Dedifferentiated amniotic fluid mesenchymal stem cell (primary cell): Measurements from ENCODE around the gene SLC25A21.
A peak's percentile ranks its signal among the peaks of the same experiment; 100 is the strongest.

Source experiments
- DNase-seq: peaks from one replicate; pipeline ENCODE4 v3.0.0-alpha.2; 2016; ENCODE audit errors: extremely low spot score

Gene SLC25A21

DNA sequence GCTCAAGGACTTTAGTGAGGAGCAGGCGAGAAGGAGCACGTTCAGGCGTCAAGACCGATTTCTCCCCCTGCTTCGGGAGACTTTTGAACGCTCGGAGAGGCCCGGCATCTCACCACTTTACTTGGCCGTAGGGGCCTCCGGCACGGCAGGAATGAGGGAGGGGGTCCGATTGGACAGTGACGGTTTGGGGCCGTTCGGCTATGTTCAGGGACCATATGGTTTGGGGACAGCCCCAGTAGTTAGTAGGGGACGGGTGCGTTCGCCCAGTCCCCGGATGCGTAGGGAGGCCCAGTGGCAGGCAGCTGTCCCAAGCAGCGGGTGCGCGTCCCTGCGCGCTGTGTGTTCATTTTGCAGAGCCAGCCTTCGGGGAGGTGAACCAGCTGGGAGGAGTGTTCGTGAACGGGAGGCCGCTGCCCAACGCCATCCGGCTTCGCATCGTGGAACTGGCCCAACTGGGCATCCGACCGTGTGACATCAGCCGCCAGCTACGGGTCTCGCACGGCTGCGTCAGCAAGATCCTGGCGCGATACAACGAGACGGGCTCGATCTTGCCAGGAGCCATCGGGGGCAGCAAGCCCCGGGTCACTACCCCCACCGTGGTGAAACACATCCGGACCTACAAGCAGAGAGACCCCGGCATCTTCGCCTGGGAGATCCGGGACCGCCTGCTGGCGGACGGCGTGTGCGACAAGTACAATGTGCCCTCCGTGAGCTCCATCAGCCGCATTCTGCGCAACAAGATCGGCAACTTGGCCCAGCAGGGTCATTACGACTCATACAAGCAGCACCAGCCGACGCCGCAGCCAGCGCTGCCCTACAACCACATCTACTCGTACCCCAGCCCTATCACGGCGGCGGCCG lies 509.6 kb downstream of the SLC25A21 start:
- no peak for DNase-seq

DNA sequence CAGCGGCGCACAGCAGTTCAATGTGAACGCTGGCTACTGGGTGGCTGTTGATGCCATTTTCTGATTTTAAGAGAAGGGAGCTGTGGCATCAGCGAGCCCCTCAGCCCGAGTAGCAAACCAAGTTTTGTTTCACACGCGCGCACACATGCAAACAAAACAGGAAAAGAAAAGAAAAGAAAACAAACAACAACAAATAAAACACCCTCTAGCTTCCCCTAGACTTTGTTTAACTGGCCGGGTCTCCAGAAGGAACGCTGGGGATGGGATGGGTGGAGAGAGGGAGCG lies 510.2 kb downstream of the SLC25A21 start:
- no peak for DNase-seq

DNA sequence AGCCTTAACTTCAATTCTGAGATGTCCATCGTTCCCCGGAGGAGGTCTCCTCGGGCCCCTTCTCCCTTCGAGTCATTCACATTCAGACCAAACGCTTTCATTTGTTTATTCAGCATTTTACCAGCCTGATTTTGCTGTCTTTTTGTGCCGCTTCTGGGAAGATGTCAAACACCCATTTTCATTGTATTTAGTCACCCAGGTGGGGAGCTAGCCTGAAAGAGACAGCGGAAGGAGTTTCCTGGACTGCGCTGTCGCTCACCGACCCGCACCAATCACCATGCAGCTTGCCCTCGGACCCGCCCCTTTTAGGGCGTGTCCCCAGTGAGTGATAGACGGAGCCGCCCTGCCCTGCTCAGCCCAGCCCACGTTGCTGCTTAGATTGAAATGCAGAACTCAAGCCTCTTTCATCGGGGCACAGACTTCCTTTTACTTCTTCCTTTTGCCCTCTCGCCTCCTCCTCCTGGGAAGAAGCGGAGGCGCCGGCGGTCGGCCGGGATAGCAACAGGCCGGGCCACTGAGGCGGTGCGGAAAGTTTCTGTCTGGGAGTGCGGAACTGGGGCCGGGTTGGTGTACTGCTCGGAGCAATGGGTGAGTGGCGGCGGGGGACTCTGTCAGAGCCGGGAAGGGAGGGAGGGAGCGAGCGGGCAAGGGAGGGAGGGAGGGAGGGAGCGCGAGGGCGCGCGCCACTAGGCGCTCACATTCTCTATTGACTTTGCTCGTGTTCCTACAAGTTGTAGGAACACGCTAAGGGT lies 510.7 kb downstream of the SLC25A21 start, which contains the start of gene PAX9:
TSS of gene PAX9 (plus strand) at position 355 of the 752 bp plus-strand sequence. CDS start at position 585, 230 bp downstream.
- DNase-seq, result peak; percentile 96

DNA sequence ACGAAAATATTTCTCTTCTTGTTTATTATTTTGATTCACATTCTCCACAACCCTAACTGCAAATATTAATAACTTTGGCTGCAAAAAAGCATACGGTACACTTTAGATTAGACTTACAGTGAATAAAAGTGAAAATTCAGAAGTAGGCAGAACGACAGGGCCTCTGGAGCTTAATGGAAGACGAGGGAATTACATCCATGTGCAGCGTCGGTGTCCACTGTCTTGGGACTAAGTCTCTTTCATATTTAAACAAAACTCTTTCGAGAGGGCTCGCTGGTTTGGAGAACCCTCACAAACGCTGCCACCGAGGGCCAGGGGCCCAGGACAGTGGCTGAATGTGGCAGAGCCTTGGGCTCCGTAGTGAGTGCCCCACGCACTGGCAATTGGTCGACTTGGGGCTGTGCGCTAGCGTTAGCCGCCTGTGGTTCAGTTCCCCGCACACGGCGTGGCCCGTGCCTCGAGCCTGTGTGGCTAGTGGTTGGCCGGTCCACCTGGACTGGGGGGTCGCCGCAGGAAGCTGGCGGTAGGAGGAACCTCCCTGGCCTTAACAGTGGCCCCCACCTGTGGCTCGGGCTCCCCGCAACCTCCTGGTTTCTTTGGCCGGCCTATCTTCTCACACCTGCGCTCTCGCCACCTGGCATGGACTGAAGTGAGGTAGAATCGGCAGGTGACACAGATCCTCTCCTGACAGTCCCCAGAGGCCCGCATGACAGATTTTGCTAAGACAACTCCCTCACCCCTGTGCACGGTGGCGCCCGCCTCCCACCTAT lies 511.5 kb downstream of the SLC25A21 start:
- no peak for DNase-seq

DNA sequence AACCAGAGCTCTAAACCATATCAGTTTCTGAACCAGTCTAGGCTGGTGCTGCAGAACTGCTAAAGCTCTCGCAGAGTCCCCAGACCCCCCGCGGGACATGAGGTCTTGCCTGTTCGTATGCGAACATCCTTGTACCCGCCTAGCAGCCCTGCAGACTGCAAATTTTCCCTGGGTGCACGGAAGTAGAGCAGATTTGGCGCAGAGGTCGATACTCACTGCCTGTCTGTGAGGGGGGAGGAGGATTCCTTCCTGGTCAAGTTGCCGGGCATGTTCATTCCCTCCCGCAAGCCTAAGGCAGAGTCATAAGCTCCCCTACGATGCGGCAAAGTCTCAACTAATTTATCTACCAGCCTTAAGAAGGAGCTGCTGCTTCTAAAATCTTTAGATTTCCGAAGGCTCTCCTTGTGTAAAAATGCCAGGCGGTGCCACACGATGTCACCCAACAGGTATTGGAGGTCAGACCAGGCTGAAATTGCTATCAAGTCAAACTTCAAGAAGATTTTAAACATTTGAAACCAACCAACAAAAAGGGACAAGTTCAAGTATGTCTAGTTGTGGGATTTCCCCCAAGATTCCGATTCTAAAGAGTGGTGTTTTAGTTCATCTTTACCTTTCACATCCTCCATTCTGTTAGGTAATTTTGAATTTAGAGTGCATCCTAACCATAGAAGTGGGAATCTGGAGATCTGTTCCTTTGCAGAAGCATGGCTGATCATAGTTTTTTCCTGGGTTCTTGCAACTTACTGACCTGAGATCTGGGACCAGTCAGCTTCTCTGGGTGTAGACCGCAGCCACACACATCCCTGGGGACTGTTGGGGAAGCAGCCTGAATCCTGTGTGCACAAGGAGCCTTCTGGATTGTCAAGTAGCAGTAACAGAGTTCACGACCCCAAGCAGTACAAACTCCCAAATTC lies 512.3 kb downstream of the SLC25A21 start:
- no peak for DNase-seq

DNA sequence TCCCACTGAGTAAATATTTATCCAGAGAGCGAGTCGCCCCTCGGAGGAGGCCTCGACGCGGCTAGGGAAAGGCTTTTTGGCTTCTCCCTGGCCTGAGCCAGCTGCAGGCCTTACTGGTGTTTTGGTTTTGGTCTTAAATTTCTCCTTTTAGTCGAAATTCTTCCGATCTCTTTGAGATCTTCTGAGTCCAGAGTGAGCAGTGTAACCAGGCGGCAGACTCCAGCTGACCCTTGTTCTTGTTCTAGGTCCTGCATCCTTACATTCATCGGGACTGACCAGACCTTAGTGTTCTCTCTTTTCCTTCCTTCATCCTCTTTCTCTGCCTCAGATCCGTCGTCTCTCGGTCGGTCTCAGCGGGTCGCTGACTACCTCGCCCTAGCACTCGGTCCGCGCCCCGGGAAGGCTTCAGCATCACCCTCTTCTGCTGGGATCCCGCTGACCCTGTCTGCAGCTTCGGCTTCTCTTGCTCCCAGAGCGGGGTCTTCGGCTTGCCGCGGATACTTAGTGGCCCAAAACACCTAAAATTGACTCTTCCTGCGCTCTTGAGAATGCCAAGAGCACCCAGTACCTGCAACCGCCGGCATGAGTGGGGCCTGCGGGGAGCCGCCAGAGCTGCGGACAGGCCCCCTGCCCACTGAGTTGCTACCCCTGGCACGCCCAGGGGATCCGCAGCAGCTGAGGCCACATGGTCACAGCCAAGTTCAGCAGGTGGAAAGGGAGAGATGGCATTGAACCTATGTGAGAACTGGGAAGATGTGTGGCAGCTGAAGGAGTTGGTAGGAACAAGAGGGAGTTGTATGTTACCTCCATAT lies 513.2 kb downstream of the SLC25A21 start:
- no peak for DNase-seq

DNA sequence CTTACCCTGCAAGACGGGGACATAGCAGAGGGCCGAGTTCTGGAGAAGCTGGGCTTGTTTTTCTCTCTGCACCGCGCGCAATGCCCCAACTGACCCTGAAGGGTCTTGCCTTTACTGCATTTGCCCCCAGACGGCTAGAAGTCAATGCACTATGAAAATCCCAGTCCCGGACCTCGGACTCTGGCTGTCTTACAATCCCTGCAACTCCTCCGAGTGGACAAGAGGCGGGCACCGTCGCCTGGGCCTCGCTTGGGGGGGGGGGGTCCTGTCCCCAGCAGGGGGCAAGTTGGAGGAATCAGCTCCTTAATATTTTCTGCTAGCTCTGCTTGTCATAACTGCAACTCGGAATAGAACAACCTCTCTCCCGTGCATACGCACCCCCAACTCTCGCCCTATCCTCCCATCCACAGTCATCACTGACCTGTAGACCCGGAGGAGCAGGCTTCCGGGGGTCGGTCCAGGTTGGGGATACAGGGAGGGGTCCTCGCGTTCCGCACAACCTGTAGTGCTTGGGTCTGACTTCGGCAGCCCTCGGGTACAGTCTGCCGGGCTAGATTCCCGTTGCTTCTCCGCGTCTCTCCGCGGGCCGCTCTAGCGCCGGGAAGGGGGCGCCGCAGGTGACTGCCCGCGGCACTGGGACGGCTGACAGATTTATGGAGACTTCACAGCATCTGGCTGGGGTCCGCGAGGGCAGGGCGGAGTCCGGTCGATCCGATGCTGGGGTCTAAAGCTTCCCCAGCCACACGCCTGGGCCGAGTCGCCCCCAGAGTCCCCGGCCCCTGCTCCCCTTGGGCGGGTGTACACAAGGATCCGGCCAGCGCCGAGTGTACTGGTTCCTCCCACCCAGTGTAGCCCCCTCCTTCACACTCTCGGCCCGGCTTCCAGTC lies 514.0 kb downstream of the SLC25A21 start:
- DNase-seq, result no peak

DNA sequence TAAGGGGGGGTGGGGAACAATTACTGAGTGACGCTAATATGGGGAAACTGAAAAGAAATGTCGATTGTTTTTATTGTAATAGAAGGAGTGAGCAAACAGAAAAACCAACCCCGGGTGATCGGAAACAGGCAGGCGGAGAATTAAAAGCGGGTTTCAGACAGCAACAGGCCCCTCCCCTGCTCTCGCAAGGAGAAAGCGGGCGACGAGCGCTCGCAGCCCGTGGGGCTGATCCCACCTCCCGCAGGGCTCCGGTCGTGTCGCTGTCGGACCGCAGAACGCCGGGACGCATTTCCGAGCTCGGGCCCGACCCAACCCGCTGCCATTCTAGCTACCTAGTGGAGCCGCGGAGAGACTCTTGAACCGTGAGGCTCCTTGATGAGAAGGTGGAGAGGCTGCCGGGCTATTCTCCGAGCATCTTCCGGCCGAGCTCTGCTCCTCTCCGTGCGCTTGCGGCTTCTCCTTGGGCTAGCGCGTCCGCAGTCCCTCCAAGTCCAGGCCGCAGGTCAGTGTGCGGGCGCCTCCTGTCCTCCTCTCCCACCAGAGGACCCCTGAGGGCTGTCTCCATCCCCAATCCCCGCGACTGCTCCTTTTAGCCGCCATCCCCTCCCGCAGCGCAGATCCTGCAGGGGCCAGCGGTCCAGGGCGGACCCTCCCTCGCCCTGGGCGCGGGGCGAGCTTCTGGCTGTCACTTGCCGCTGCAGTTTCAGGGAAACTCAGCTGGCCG lies 514.8 kb downstream of the SLC25A21 start:
- DNase-seq, result peak; percentile 66

DNA sequence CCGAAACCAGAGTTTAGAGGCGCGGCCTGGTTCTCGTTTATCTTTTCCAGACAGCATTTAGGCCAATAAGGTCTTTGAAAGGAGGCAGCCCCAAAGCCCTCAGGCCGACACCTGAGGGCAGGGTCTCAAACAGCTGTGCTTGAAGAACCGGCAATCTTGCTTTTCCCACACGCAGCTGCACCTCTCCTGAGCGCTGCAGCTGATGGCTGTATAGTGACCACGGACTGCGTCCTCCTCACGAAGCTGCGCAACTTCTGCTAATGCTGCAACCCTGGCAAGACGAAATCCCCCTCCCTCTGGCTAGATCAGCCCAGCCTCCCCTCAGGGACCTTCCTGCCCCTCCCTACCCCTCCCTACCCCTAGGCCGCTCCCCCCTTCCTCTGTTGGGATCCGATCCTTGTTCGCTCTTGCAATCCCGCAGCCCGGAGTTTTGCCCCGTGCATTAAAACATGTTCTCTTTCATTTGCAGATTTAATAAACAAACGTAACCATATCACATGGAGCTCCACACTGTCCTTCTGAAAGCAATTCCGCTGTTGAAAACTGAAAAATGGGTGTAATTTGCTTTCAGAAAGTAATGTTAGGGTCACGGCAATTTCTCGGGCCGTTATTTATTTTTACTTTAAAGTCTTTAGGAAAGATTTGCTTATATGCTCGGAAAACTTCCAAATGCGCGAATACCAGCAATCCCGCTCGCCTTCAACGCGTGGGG lies 515.6 kb downstream of the SLC25A21 start:
- DNase-seq, result no peak

DNA sequence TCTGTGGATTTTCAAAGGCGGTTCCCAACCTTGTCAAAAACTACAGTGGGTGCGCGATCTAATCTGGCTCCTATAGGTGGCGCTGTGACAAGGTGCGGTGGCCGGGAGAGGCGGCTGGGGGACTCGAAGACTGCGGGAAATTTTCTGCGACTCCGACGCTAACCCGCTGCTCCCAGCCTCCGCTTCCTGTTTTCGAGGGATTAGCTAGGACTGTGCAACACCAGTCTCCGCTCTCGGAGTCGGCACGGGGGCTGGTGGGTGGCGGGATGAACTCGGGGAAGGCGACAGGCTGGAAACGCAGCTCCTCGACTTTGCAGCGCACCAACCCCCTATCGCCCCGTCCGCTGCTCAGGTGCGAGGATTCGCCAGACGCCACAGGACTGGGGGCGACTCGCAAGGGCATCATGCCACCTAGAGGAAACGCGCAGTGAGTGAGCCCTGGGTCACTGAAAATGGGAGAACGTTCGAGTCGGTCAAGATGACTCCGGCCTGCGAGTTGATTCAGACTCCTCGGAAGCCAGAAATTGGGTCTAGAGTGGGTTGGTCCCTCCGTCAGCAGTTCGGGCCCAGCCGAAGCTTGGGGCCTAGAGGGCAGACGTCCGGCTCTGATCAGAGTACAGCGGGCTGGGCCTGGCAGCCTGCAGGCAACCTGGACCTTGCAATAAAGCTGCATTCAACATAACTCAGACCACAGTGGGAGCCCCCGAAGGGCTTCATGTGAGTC lies 516.3 kb downstream of the SLC25A21 start:
- DNase-seq, result peak; percentile 73

DNA sequence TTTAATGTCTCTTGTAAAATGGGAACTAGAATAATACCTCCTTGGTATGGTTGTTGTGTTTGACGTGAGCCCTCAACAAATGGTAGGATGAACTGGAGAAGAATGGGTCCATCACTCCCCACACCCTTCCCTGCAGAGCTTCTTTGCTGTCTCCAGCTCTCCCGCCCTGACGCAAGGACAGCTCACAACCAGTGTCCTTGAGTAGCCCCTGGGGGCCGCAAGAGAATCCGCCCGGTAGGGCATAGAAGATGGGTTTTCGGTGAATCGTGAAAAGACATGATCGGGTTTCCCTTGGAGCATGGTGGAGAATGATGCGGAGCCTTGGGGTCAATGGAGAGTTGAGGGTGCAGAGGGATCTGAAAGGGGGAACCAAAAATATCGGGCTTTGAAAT lies 516.8 kb downstream of the SLC25A21 start:
- DNase-seq, result no peak

DNA sequence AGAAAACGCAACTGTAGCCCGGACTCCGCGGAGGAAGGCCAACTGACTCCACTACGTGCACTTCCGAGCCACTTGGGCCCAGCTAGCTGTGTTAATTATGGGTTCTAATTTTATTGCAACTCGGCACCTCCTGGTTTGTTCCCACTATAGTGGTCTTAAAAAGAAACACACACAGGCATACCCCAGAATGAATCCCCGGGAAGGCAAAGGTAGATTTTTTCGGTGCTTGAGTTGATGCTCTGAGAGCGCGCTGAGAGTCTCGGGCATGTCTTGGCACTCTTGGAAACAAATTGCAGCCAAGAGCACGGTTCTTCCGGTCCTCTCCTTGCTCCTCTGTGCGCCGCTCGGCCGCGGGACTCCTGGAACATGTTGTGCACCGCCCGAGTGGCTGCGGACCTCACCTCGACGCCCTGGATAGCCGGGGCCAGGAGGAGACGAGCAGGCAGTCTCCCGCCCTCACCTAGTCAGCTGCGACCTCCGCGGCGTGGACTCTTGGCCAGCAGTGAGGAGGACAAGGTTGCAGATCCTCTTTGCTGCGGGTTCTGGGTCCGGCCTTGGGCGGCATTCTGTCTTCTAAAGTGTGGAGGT lies 517.5 kb downstream of the SLC25A21 start:
- no peak for DNase-seq

DNA sequence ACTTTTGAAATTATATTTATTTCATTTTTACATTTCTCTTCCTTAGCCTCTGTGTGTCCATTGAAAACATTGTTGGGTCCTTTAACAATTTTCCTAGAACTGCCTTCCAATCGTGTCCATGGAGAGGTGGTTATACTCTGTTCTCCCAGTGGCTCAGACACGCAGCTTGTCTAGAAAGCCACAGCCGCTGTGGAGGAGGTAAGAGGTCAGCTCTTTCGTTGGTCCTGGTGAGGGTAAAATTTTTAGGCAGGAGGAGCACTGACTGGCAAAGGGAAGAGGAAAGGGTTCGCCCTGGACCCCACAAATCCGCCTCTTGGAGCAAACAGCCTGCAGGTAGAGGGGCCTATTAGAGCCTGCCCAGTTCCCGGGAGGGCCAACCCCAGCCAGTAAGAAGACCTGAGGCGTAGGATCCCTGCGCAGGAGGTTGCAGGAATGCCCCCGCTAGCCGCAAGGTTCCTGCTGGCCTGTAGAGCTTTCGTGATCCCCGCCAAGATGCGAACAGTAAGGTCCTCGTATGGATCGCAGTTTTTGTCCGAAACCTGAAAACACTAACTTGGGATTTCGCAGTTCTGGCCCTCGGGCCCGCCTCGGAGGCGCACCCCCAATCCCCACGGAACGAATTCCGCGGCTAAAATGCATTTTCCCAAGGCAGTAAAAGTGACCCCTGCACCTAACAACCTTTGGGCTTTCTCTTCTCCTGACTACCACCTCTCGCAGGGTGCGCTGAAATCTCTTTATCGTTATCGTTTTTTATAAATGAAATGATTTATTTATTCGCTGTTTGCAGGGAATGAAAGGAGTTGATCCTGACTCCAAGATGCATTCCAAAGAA lies 518.2 kb downstream of the SLC25A21 start:
- DNase-seq, result no peak

DNA sequence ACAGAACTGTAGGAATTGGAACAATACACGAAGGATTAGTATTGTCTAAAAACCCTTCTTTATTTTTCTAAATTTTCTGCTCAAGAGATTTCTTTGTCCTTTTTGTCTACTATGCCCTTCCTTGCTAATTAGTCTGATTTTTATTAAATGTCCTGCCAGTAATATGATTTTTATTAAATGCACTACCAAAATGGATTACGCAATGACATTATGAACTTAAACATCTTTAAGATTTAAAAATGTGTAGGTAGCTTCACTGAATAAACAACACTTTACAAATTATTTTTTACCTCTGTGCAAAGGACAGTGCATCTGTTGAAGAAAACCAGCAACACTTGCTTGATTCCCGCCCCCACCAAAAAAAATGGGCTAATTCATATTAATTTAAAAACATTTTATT lies 519.0 kb downstream of the SLC25A21 start:
- DNase-seq, result no peak

DNA sequence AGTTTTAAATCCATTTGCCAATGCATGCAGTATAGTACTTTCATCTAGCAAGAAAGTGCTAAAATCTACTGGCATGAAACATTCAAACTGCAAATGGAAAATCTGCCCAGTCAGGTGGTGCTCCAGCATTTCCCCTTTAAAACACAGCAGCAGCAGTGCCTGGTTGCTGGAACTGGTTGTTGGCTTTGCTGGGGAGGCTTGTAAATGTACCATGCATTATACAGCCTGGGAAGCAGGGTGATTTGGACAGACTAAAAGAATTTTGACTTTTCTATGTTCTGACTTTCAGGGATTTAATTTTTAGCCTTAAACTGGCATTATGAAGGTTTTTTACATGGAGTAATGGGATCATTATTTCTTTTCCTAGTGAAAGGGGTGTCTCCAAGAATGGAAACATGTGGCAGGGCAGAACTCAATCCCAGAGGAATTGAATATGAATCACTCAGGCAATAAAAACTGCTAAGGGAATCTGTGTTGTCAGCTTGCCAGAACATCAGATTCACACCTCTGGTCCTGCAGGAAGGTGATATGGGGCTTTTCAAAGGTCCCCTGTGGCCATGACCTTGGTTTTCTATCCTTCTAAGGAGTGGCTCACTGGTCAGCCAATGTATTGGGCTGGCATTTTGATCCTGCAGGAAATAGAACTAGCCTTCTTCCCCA lies 519.7 kb downstream of the SLC25A21 start:
- DNase-seq, result no peak
